Measurements from ENCODE around the gene HECTD1.
"Not testable (repeated sequence)": the region's sequence is repeated elsewhere in the genome, so short reads cannot be mapped to it uniquely, and the experiment has no call there.

The HECTD1 gene

DNA sequence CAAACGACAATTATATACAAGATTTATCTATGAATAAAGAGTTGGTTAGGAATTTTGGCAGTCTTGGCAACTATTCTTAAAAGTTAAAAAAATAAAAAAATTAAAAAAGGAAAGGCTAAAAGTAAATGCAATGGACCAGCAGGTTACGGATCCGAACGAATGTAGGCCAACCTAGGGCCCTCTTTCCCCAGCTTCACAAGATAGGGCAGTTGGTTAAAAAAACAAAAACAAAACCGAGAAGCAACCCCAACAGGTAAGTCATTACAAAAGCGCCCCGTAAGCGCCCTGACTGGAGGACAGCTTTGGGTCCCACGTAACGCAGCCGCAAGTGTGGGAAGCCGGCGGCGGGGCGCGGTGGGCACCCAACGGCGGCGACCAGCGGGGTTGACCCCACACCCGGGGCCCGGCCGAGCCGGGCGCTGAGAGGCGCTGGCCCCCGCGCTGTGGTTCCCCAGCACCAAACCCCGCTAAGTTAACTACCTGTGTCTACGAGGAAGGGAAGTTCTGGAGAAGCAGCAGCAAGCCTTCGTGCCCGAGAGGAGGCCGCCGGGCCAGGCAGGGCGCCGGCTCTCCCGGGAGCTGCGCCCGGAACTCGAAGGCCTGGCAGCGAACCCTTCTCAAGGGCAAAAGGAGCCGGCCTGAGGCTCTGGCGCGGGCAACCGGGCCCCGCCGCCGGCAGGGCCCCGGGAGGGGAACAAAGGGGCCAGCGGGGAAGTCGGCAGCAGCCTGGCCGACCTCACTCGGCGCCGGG is 882 bp downstream of the HECTD1 start:
- peak overlapping the region; percentile 99 for H3K27ac ChIP-seq
- POLR2A ChIA-PET (ENCODE audit: low non-redundant PET) = no interaction called here
- DNase-seq (ENCODE audit: low spot score) = peak; percentile 12
- TF ChIP-seq, protein P1, sequence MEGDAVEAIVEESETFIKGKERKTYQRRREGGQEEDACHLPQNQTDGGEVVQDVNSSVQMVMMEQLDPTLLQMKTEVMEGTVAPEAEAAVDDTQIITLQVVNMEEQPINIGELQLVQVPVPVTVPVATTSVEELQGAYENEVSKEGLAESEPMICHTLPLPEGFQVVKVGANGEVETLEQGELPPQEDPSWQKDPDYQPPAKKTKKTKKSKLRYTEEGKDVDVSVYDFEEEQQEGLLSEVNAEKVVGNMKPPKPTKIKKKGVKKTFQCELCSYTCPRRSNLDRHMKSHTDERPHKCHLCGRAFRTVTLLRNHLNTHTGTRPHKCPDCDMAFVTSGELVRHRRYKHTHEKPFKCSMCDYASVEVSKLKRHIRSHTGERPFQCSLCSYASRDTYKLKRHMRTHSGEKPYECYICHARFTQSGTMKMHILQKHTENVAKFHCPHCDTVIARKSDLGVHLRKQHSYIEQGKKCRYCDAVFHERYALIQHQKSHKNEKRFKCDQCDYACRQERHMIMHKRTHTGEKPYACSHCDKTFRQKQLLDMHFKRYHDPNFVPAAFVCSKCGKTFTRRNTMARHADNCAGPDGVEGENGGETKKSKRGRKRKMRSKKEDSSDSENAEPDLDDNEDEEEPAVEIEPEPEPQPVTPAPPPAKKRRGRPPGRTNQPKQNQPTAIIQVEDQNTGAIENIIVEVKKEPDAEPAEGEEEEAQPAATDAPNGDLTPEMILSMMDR (conservative IDR thresholded peaks at IDR 0.05; ENCODE audit: low read depth) = no peak
- CTCF ChIA-PET = interaction anchor here (0.6 to 3.4 kb wide), 12 partner anchors 15 to 152 kb away, joined by 3 to 11 read pairs (median 4); no protein-coding TSS in a partner anchor

DNA sequence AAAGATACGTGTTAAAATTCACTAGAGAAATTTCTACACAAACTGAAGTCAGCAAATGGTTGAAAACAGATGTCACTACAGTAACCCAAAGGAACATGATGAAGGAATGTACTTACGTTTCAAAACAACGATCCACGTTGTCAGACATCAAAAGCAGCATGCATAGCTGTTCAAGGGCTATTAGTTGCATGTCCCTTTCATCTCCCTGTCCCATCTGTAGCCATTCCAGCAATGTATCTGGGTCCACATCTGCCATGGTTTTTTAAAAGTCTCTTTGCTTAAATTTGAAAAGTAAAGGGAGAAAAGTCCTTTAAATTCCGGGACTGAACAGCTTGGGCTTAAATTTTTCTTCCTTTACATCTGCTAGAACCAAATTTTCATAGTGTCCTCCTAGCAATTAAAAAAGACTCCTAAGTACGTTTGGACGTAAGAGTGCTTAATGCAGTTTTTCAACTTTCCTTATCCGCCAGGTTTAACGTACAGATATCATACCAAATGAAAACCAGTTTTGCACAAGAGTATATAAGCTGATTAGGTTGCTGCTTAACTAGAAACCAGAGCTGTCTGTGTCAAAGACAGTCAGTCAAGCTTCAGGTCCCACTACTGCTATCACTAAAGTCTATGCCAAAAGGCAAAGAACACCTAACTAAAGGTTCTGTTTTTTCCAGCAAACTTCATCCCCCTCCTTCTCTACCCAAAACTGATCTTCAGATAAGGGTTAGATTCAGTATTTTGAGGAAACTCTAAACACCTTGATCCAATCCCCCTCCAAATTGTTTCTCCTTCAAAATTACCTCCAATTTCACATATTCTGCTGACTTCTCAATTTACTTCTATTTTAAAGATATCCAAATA is 1.7 kb downstream of the HECTD1 start:
- DNase-seq (ENCODE audit: low spot score) = no peak
- no peak overlapping the region for H3K27ac ChIP-seq
- TF ChIP-seq, protein P1 (conservative IDR thresholded peaks at IDR 0.05; ENCODE audit: low read depth) = no peak
- POLR2A ChIA-PET (ENCODE audit: low non-redundant PET) = no interaction called here
- CTCF ChIA-PET = interaction anchor here (0.5 to 3.4 kb wide), 4 partner anchors 93 to 479 kb away, joined by 3 to 11 read pairs (median 6); no protein-coding TSS in a partner anchor

DNA sequence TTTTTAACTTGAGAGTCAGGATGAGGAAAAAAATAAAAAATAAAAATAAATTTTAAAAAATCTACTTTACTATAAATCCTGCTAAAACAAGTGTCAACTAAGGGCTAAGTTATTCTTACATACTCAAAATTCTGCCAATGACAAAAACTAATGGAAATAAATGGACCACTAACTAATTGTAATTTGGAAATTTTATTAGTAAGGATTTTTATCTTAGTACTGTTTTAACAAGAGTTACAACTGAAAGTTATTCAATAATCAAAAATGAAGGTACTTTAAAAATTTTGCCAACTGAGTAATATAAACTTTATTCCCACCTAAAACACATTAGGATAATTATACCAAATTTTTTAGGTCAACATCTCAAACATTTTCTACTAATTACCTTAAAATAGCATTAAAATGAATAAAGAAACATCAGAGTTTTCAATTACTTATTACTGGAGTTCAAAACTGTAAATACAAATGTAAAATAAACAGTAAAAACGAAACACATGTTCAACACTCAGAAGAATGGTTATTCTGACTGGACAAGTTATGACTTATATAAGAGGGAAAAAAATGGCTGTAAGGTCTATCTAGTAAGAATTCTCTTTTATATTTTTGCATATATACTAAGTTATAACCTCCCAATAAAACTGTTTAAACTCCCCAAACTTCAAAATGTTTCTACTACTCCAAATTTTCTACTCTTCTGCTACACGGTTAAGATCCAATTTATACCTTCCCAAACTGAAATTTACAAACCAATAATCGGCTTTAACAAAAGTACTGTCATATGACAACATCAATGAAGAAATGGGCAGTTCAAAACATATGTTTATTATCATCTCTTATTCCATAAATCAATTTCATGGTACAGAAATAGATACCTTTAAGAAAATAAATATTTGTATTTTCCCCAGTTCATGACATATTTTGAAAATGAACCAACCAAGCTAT is 2.7 kb downstream of the HECTD1 start:
- DNase-seq (ENCODE audit: low spot score) = no peak
- ChIA-PET CTCF (interaction anchor here (0.7 kb wide), 1 partner anchor 174 kb away, joined by 3 read pairs; no protein-coding TSS in a partner anchor), POLR2A (ENCODE audit: low non-redundant PET) (no interaction called here)
- no peak overlapping the region for H3K27ac ChIP-seq
- TF ChIP-seq, protein P1 (conservative IDR thresholded peaks at IDR 0.05; ENCODE audit: low read depth) = no peak

DNA sequence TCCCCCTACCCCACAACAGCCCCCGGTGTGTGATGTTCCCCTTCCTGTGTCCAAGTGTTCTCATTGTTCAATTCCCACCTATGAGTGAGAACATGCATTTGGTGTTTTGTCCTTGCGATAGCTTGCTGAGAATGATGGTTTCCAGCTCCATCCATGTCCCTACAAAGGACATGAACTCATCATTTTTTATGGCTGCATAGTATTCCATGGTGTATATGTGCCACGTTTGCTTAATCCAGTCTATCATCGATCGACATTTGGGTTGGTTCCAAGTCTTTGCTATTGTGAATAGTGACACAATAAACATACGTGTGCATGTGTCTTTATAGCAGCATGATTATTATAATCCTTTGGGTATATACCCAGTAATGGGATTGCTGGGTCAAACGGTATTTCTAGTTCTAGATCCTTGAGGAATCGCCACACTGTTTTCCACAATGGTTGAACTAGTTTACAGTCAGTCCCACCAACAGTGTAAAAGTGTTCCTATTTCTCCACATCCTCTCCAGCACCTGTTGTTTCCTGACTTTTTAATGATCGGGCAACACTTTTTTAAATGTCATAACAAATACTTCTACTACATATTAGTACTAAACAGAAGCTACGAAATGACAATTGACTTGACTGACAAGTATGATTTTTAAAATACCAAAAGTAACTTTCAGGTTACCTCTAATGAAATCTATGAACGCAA is 3.5 kb downstream of the HECTD1 start:
- POLR2A ChIA-PET (ENCODE audit: low non-redundant PET); H3K27ac ChIP-seq; DNase-seq (ENCODE audit: low spot score): not testable (repeated sequence)
- CTCF ChIA-PET = interaction anchor here (0.6 to 0.7 kb wide), 2 partner anchors 13 to 175 kb away, joined by 3 to 5 read pairs; no protein-coding TSS in a partner anchor

DNA sequence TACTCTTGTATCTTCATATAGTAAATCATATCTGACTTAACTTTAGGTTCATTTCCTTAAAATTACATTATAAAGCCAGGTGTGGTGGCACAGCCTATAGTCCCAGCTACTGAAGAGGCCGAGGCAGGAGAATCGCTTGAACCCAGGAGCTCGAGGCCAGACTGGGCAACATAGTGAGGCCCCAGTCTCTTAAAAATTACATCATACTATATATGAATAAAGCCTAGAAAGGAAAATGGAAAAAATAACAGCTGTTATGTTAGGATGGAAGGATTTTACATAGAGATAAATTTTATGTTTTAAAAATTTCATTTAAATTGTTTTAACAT is 4.2 kb downstream of the HECTD1 start:
- no peak overlapping the region for H3K27ac ChIP-seq
- TF ChIP-seq, protein P1 (conservative IDR thresholded peaks at IDR 0.05; ENCODE audit: low read depth) = no peak
- CTCF ChIA-PET = interaction anchor here (0.5 kb wide), 1 partner anchor 223 kb away, joined by 3 read pairs; no protein-coding TSS in a partner anchor
- POLR2A ChIA-PET (ENCODE audit: low non-redundant PET) = no interaction called here
- no peak for DNase-seq (ENCODE audit: low spot score)

DNA sequence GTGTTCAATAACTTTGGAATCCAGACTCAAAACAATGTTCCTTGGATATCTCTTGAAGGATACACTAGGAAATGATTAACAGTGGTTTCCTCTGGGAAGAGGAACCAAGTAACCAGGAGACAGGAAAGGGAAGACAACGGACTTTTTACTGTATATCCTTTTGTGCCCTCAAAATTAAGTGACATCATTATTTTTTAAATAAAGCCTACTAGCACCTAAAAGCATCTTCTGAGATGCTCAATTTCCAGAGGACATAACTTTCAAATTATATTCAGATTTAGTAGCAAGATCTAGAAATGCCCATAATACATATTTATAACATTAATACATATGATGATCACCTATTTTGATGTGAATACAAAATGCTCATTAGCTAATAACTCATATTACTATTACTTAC is 6.5 kb downstream of the HECTD1 start:
- no peak for DNase-seq (ENCODE audit: low spot score)
- POLR2A ChIA-PET (ENCODE audit: low non-redundant PET) = no interaction called here

More for the DNA sequence above, 6.5 kb downstream of the HECTD1 start:
- CTCF ChIA-PET = no interaction called here
- no peak overlapping the region for H3K27ac ChIP-seq
- TF ChIP-seq, protein P1 (conservative IDR thresholded peaks at IDR 0.05; ENCODE audit: low read depth) = no peak
